Ascending aorta (tissue), 2 donors: ENCODE measurements around the gene AKAP13. TPM values are rescaled to one million over a fixed set of nuclear protein-coding genes. Genes with fewer than 3 reads are reported as not detected.

Source experiments
- DNase-seq, 2 donors: peaks; one replicate each; pipeline ENCODE4 v3.0.0-alpha.2; 2019; ENCODE audit warnings: low spot score in 2 of 2
- H3K27ac ChIP-seq, 2 donors: fragments of 200-600 bp; sonication (generic); one replicate each; pipeline ENCODE4 v1.5.1; 2016 to 2017; ENCODE audit warnings: mild to moderate bottlenecking in 1 of 2
- H3K27me3 ChIP-seq: fragments of 200-600 bp; sonication (generic); one replicate; pipeline ENCODE4 v1.5.1; 2017
- H3K36me3 ChIP-seq, 2 donors: fragments of 200-600 bp; sonication (generic); one replicate each; pipeline ENCODE4 v1.5.1; 2016
- H3K4me1 ChIP-seq, 2 donors: fragments of 200-600 bp; sonication (generic); one replicate each; pipeline ENCODE4 v1.5.1; 2016 to 2017; ENCODE audit warnings: mild to moderate bottlenecking in 1 of 2
- H3K4me3 ChIP-seq, 2 donors: fragments of 200-600 bp; sonication (generic); one replicate each; pipeline ENCODE4 v1.5.1; 2016 to 2017; ENCODE audit warnings: mild to moderate bottlenecking in 1 of 2
- H3K9me3 ChIP-seq, 2 donors: fragments of 200-600 bp; sonication (generic); one replicate each; pipeline ENCODE4 v1.5.1; 2016
- CTCF ChIP-seq, 3 experiments: fragments of 200-600 bp in 2 of 3; fragments of 450-650 bp in 1 of 3; sonication (generic) in 2 of 3; IDR thresholded peaks; one replicate each; pipeline ENCODE4 v1.5.1; 2016 to 2019; ENCODE audit warnings: antibody characterized with exemption in 3 of 3, mild to moderate bottlenecking in 1 of 3, moderate library complexity in 1 of 3
- intact Hi-C: fragments of 100-400 bp; cut with DNase I; formaldehyde crosslinking; loops from one replicate; pipeline ENCODE4 v1.15.1; 2023
- total RNA-seq: library from RNA; depleted of rRNA; stranded (reverse); fragments of >200 nt; gene quantifications from one replicate; pipeline ENCODE4 v1.1.0, GENCODE V29; 2016

Gene AKAP13
- total RNA-seq, 1 donor from 2014 or later, result 74.3 TPM

- H3K36me3 ChIP-seq, result no peaks in the 10 kb centered on the region
- H3K4me3 ChIP-seq, result peak overlapping the region; percentile 7 to 45
- H3K9me3 ChIP-seq, result no peaks in the 10 kb centered on the region
- peaks cover 0 to 20% of the 10 kb centered on the region in 2 donors for H3K4me1 ChIP-seq
- no peak for TF ChIP-seq CTCF (IDR thresholded peaks at IDR 0.05)
- intact Hi-C loops, result no loop called here
- H3K27ac ChIP-seq, result peak overlapping the region; percentile 74 to 76
- no peaks in the 10 kb centered on the region for H3K27me3 ChIP-seq
- DNase-seq, result no peak
These were observed 405.7 kb downstream of the AKAP13 start for GRCh38 chr15:85785887-85786780.

GRCh38 chr15:85786781-85787114 is 406.3 kb downstream of the AKAP13 start:
- no peak overlapping the region for H3K4me3 ChIP-seq
- H3K27me3 ChIP-seq, result no peaks in the 10 kb centered on the region
- no peak for DNase-seq
- intact Hi-C loops, result no loop called here
- no peaks in the 10 kb centered on the region for H3K36me3 ChIP-seq
- H3K27ac ChIP-seq, result peak overlapping the region; percentile 74 to 76
- H3K9me3 ChIP-seq, result no peaks in the 10 kb centered on the region
- no peak for TF ChIP-seq CTCF (IDR thresholded peaks at IDR 0.05)
- peaks cover 0 to 20% of the 10 kb centered on the region in 2 donors for H3K4me1 ChIP-seq

GRCh38 chr15:85788771-85789495 is 408.5 kb downstream of the AKAP13 start:
- Histone ChIP-seq H3K9me3 (no peaks in the 10 kb centered on the region), H3K36me3 (no peaks in the 10 kb centered on the region), H3K4me3 (no peak overlapping the region), H3K27ac (no peak overlapping the region), H3K27me3 (no peaks in the 10 kb centered on the region), H3K4me1 (peaks cover 0 to 31% of the 10 kb centered on the region in 2 donors)
- TF ChIP-seq CTCF (IDR thresholded peaks at IDR 0.05), result no peak
- intact Hi-C loops, result no loop called here
- no peak for DNase-seq

GRCh38 chr15:85789496-85789875 is 409.1 kb downstream of the AKAP13 start:
- DNase-seq, result no peak
- Histone ChIP-seq H3K4me1 (peaks cover 0 to 31% of the 10 kb centered on the region in 2 donors), H3K27me3 (no peaks in the 10 kb centered on the region), H3K36me3 (no peaks in the 10 kb centered on the region), H3K4me3 (no peak overlapping the region), H3K9me3 (no peaks in the 10 kb centered on the region), H3K27ac (no peak overlapping the region)
- intact Hi-C loops, result no loop called here
- no peak for TF ChIP-seq CTCF (IDR thresholded peaks at IDR 0.05)

- peaks cover 0 to 11% of the 10 kb centered on the region in 2 donors for H3K4me1 ChIP-seq
- H3K27ac ChIP-seq, result no peak overlapping the region
- intact Hi-C loops, result no loop called here
- no peak for DNase-seq
- H3K36me3 ChIP-seq, result no peaks in the 10 kb centered on the region
- H3K4me3 ChIP-seq, result no peak overlapping the region
- TF ChIP-seq CTCF (IDR thresholded peaks at IDR 0.05), result no peak
- no peaks in the 10 kb centered on the region for H3K9me3 ChIP-seq
- no peaks in the 10 kb centered on the region for H3K27me3 ChIP-seq
These were observed 411.8 kb downstream of the AKAP13 start for GRCh38 chr15:85792102-85792731.
